NCI-H2227 (cell line): Measurements from ENCODE around the gene RNF13.

Experiments used
- DNase-seq: peaks from one replicate; lab custom pipeline; 2025; ENCODE audit not compliant: unreplicated experiment; lab: John Stamatoyannopoulos, UW

RNF13 gene

GRCh38 chr3:149983628-149984027 lies 170.6 kb downstream of the RNF13 start:
- DNase-seq, result no peak

- DNase-seq, result no peak
Observed at GRCh38 chr3:149989307-149989706, 176.3 kb downstream of the RNF13 start.

GRCh38 chr3:149990423-149990948 lies 177.5 kb downstream of the RNF13 start:
- DNase-seq, result no peak

GRCh38 chr3:149992416-149993058 lies 179.5 kb downstream of the RNF13 start:
- DNase-seq, result no peak

- DNase-seq, result no peak
Observed at GRCh38 chr3:149998946-149999345, 185.9 kb downstream of the RNF13 start.

- DNase-seq, result no peak
Observed at GRCh38 chr3:149999421-149999820, 186.4 kb downstream of the RNF13 start.

- no peak for DNase-seq
Observed at GRCh38 chr3:150000641-150001040, 187.6 kb downstream of the RNF13 start.

- DNase-seq, result no peak
Observed at GRCh38 chr3:150005243-150006112, 192.5 kb downstream of the RNF13 start.

GRCh38 chr3:150006794-150007193 lies 193.8 kb downstream of the RNF13 start:
- no peak for DNase-seq
